Stimulated activated CD4-positive, alpha-beta T cell treated with anti-CD3 and anti-CD28 coated beads, Interleukin-1b, Interleukin-23, amount 100 ng/mL, for 1 hour (primary cell): ENCODE measurements around the gene TNFRSF6B.
"Not testable (repeated sequence)": the region's sequence is repeated elsewhere in the genome, so short reads cannot be mapped to it uniquely, and the experiment has no call there.

Source experiments
- DNase-seq, 2 donors: peaks; one replicate each; pipeline ENCODE4 v3.0.0-alpha.2; 2020; ENCODE audit warnings: low read depth in 2 of 2

TNFRSF6B gene, protein sequence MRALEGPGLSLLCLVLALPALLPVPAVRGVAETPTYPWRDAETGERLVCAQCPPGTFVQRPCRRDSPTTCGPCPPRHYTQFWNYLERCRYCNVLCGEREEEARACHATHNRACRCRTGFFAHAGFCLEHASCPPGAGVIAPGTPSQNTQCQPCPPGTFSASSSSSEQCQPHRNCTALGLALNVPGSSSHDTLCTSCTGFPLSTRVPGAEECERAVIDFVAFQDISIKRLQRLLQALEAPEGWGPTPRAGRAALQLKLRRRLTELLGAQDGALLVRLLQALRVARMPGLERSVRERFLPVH

DNA sequence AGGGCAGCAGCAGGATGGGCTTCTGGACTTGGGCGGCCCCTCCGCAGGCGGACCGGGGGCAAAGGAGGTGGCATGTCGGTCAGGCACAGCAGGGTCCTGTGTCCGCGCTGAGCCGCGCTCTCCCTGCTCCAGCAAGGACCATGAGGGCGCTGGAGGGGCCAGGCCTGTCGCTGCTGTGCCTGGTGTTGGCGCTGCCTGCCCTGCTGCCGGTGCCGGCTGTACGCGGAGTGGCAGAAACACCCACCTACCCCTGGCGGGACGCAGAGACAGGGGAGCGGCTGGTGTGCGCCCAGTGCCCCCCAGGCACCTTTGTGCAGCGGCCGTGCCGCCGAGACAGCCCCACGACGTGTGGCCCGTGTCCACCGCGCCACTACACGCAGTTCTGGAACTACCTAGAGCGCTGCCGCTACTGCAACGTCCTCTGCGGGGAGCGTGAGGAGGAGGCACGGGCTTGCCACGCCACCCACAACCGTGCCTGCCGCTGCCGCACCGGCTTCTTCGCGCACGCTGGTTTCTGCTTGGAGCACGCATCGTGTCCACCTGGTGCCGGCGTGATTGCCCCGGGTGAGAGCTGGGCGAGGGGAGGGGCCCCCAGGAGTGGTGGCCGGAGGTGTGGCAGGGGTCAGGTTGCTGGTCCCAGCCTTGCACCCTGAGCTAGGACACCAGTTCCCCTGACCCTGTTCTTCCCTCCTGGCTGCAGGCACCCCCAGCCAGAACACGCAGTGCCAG is at the start of gene TNFRSF6B:
Gene TNFRSF6B (plus strand): TSS at position 25 of the 729 bp plus-strand sequence. CDS start 116 bp downstream, at position 141.
- DNase-seq, result no peak

DNA sequence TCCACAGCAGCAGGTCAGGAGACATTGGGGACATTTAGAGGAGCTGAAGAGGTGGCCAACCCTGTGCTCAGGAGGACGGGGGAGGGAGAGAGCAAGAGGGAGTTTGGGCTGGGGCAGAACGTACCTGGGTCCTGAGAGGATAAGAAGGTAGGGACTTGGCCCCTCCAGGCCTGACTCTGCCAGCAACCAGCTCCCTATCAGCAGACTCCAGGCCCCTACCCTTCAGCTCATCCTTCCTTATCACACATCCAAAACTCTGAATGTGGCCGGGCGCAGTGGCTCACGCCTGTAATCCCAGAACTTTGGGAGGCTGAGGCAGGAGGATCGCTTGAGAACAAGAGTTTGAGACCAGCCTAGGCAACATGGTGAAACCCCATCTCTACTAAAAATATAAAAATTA is 48.3 kb upstream of the TNFRSF6B start:
- no peak for DNase-seq

DNA sequence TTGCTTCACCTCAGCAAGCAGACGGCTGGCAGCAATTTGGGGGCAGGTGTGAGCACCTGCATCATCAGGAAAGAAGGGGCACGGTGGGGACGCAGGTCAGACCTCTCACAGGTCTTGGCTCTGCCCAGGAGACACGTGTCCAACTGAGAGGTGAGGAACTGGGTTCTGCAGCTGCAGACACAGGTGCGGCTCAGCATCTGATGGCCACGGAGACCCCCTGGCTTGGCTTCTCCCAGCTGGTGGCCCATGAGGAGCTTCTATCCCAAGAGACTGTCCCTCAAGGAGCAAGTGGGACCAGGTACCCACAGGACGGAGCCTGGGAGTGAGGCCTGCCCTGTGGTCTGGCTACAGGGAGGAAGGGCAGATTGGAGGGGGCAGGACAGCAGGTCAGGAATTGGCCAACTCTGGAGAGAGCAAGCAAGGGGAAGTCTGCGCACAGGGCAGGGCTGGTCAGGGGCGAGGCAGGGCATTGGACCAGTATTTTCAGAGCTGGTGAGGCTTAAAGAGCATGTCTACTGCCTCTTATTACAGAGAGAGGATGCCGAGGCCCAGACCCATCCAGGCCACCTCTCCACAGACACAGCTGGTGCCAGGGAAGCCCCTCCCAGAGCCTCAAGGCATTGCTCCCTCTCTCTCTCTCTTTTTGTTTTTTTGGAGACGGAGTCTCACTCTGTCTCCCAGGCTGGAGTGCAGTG is 47.4 kb upstream of the TNFRSF6B start:
- DNase-seq, result no peak

DNA sequence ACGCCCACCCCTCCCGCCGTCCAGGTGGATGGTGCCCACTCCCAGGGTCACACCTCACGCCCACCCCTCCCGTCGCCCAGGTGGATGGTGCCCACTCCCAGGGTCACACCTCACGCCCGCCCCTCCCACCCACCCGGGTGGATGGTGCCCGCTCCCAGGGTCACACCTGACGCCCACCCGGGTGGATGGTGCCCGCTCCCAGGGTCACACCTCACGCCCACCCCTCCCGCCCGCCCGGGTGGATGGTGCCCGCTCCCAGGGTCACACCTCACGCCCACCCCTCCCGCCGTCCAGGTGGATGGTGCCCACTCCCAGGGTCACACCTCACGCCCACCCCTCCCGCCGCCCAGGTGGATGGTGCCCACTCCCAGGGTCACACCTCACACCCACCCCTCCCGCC is 46.0 kb upstream of the TNFRSF6B start:
- not testable (repeated sequence) for DNase-seq

DNA sequence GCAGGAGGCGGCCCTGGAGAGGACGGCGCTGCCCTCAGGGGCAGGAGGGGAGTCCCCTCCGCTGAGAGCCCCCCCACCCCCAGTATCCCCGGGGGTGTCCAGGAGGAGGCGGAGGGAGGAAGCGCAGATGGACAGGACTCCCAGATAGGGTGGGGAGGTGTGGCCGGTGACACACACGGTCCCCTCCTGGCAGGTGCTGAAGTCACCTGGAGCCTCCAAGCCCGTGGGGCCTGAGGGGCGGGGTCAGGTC is 44.6 kb upstream of the TNFRSF6B start:
- DNase-seq, result no peak

DNA sequence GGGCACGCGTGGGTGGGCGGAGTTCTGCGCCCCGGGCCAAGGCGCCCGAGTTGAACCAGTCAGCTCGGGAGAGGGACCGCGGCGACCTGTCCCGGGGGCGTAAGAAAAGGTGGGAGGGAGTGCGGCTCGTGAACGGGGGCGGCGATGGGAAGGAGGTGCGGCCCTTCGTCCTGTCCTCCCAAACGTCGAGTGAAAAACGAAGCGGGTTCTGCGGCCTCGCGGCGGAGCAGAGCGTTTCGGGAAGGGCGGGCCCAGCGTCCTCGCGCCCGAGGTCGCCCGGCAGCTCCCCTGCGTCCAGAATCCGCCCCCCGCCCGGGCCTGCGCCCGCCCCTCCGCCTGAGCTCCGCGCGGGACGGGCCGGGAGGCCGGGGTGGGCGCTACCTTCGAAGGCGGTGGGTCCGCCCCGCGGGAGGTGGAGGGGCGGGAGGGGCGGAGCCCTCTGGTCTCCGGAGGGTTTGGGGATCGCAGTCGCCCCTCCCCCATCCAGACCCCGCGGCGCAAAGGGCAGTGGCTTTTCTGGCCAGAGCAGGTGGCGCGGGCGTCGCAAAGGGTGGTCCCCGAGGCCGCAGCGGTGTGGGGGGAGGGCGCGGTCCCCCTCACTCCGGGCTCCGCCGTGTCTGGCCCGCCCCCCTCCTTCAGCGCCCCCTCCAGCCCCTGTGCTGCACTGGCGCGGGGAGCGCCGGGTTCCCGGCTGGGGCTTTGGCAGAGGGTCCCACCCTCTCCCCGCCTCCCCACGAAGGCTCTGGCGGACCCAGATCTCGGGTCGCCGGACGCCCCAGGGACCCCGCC is 44.1 kb upstream of the TNFRSF6B start:
- no peak for DNase-seq

DNA sequence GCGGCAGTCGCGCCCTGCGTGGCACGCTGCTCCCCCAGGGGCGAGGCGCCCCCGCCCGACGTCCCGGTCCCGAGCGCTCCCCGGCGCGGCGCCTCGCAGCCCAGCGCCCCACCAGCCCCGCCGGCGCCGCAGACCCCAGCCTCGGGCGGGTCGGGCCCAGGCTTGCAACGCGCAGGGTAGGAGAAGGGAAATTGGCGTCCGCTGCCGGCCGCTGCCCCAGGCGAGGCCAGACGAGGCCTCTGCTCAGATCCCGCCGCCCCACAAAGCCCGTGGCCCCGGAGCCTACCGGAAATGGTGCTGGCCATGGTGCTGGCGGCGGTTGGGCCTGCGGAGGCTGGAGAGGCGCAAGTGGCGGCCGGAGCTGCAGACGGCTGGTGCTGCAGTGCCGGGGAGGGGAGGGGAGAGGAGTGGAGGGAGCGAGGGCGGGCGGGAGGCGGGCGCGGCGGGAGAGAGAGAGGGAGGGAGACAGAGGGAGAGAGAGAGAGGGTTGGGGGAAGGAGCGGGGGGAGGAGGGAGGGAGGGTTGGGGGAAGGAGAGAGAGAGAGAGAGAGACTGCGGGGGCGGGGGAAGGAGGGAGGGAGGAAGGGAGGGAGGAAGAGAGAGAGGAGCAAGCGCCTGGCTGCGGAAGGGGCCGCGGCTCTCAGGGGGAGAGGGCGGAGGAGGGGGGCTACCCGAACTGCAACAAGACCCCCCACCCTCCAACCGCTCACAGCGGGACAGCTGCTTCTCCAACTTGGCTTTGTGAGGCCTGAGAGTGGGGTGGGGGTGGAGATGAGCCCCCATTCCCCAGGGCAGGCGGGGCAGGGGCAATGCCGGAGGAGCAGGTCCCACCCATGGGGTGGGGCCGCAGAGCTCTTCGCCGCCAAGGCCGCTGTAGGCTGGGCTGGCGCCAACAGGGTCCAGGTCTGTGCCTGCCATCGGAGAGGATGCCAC is 43.1 kb upstream of the TNFRSF6B start, which contains the start of gene STMN3:
Gene STMN3 (minus strand): TSS at position 384 of the 933 bp plus-strand sequence. CDS start 79 bp downstream, at position 305.
- peak in 1 of 2 donors; percentile 27 for DNase-seq

DNA sequence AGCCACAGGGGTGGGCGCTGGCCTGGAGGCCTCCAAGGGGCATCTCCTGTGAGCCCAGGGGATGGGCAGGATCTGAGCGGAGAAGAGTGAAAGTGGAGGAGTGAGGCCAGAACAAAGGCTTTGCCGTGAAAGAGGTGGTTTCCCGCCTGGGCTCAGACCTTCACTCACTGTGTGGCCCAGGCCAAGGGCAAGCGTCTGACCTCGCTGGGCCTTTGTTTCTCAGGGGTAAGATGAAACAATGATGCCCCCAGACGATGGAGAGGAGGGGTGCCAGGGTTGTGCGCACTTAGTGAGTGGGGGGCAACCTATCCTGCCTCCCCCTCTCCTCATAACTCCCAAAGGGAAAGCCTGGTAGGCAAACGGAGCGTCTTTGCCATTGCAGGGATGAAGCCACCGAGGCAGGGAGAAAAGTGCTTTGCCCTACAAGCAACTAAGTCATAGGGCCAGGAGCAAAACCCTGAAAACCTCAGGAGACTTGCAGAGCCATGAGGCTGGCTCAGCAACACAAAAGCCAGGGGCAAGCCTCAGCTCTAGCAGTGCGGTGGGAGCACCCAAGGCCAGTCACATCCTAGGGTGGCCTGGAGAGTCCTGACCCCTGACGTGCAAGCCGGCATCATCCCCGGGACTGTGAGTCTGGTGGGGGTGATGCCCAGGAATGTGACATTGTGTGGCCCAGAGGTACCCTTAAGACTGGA is 42.3 kb upstream of the TNFRSF6B start:
- DNase-seq, result no peak

DNA sequence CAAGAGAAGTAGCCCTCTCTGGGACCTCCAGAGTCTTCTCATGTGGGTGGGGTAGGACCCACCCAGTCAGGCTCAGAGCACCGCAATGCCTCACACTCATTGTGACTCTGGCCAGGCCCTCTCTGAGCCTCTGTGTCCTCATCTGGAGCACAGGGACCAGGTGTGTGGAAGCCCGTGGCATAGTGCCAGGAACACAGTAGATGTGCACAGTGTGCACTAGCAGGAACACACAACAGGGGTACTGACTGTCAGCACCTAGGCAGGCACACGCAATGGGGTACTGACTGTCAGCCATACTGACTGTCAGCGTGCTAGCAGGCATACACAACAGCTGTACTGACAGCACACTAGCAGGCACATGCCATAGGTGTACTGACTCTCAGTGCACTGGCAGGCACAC is 41.2 kb upstream of the TNFRSF6B start:
- no peak for DNase-seq

DNA sequence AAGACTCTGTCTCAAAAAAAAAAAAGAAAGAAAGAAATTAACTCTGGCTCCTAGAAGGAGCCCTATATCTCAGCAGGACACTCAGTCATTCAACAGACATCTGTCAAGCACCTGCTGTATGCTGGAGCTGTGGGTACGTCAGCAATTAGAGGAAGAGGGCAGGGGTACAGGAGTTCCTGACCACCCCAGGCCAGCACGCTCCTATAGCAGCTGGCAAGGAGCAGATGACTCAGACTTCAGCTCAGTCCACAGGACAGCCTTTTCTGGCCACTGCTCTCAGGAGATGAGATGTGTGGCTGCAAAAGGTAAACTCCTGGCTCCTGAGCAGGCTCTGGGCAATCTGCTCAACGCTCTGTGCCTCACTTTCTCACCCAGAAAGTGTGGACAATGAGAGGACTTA is 40.0 kb upstream of the TNFRSF6B start:
- no peak for DNase-seq

DNA sequence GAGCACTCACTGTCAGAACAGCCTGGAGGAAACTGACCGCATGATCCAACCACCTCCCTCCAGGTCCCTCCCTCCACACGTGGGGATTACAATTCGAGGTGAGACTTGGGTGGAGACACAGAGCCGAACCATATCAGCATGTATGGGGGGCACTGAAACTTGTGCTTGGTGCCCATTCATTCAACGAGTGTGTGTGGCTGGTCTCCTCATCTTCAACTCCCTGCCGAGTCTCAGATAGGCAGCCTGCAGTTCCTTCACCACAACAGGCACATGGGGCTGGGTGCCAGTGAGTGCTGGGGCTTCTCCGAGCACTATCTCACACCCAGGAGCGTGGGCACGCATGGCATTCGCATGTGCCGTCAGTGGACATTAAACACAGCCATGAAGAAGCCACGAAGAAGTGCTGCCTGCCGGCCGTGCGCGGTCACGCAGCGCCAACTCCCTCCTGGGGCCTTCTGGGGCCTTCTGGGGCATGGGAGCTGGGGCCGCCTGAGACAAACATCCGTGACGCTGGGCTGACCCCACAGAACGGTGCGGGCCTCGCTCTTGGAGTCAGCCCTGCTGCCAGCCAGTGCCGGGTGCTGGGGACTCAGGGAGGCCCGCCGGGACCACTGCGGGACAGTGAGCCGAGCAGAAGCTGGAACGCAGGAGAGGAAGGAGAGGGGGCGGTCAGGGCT is 39.1 kb upstream of the TNFRSF6B start:
- no peak for DNase-seq

DNA sequence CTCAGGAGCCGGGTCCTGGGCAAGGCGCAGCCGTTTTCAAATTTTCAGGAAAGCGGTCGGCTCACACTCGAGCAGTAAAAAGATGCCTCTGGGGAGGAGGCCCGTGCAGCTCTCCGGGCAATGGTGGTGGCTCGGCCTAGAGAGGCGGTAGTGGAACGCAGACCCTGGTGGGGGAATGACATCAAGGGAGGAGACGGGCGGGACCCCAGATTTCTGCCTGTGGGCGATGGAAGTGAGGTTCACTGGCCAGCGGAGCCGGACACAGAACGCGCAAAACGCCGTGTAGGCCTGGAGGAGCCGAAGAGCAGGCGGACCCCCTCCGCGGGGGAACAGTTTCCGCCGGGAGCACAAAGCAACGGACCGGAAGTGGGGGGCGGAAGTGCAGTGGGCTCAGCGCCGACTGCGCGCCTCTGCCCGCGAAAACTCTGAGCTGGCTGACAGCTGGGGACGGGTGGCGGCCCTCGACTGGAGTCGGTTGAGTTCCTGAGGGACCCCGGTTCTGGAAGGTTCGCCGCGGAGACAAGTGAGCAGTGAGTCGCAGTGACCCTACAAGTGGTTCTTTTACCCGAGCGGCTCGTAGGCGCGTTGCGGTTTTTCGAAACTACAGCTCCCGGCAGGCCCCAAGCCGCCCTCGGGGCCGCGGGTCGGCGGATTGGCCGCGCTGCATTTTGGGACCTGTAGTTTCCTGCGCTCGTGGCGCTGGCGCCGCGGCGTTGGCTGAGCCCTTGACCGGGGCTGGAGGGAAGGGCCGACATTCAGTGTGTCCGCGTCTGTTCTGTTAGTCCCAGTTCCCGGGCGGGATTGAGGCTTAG is 38.3 kb upstream of the TNFRSF6B start, which contains the start of gene RTEL1:
Gene RTEL1 (plus strand): TSS at position 376 of the 812 bp plus-strand sequence. CDS start 1,091 bp downstream, outside the sequence.
- peak; percentile 68 to 87 for DNase-seq

DNA sequence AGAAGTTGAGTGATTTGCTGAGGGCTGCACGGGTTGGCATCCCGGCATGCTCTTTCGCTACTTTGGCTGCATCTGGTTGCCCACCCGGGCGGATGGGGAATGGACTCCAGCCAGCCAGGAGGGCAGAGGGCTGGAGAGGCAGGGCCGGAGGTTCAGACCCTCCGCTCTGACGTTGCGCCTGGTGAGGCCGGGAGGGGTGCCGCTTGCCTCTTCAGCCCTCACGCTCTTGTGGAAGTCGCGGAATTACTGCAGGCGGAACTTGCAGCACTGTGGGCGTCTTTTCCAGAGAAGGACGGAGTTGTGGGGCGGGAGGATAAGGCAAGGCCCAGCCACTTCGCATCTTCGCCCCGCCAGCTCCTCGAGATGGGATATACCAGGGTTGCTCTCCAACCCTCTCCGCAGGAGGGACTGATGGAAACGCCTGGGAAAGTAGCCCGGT is 37.7 kb upstream of the TNFRSF6B start:
- no peak for DNase-seq

DNA sequence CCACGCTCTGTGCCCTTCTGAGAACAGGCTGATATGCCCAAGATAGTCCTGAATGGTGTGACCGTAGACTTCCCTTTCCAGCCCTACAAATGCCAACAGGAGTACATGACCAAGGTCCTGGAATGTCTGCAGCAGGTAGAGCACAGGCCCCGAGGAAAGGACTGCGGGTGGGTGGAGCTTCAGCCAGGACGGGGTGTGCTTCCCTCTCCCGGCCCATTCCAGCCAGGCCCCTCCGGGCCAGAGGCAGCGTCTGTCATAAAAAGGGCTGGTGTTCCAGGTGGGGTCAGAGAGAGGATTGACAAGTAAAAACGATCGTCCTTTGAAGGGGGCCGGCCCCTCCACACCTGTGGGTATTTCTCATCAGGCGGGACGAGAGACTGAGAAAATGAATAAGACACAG is 37.1 kb upstream of the TNFRSF6B start:
- DNase-seq, result no peak

DNA sequence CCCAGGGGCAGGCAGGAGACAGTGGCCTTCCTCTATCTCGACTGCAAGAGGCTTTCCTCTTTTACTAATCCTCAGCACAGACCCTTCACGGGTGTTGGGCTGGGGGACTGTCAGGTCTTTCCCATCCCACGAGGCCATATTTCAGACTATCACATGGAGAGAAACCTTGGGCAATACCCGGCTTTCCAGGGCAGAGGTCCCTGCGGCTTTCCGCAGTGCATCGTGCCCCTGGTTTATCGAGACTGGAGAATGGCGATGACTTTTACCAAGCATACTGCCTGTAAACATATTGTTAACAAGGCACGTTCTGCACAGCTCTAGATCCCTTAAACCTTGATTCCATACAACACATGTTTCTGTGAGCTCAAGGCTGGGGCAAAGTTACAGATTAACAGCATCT is 36.3 kb upstream of the TNFRSF6B start:
- not testable (repeated sequence) for DNase-seq

DNA sequence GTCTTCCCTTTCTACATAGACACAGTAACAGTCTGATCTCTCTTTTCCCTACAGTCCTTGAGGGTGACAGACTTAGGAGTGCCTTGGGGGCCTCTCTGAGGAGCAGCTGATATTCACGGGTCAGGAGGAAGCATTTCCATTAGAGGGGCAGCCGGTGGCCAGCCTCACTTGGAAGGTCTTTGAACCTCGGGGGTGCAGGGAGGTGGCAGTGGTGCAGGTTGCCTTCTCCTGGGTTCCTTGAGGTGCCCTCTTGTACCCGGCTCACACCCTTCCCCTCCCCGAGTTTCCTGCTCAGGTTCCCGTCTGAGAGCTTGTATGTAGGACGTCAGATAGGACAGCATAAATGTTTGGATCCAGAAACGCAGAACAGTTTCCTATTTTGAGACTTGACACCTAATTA is 35.8 kb upstream of the TNFRSF6B start:
- no peak for DNase-seq

DNA sequence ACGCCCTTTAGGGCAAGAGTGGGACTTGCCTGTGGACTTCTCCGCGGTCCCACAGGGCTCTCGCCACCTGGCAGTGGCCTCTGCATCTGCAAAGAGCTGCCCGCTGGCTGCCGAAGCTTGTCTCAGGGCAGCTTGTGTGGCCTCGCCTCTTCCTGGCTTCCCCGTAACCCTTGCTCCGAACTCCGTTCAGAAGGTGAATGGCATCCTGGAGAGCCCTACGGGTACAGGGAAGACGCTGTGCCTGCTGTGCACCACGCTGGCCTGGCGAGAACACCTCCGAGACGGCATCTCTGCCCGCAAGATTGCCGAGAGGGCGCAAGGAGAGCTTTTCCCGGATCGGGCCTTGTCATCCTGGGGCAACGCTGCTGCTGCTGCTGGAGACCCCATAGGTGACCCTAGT is 35.3 kb upstream of the TNFRSF6B start:
- DNase-seq, result no peak

DNA sequence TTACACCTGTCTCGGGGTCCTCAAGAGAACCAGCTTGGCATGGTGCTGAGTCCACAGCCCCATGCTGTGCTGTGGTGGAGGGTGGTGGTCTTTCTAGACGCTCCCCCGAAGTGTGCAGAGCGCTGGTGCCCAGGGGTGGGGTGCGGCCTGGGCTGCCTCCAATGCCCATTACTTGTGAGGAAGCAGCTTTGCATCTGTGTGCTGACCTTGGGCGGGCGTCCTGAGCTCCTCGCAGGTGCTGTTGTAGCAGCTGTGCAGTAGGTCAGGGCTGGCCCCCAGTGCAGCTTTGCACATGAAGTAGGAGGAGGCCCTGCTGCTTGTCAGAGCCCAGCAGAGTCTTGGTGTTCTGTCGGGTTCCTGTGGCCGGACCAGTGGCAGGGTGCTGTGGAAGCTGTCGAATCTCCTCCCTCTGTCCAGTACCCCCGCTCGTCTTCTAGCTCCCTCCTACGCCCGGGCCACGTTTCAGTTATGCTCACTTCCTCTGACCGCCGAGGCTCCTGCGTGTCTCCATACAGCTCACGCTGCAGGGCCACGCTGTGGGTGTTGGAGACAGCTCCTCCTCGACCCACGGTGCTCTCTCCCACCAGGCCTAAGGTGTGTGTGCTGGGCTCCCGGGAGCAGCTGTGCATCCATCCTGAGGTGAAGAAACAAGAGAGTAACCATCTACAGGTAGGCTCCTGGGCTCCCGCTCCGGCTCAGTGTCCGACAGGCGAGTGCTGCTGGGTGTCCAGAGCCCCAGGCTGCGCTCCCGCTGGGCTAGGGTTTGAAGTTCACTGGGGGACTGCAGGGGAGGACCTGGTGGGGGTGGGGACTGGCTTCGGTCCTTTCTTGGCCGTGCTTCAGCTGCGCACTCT is 34.3 kb upstream of the TNFRSF6B start:
- DNase-seq, result no peak
